Testis (tissue), 2 donors: Measurements from ENCODE around the gene SORT1.
"Not testable (repeated sequence)": the region's sequence is repeated elsewhere in the genome, so short reads cannot be mapped to it uniquely, and the experiment has no call there.

Experiments
- CTCF ChIP-seq, 3 experiments: fragments of 450-650 bp in 2 of 3; fragments of 200-600 bp in 1 of 3; sonication (generic) in 1 of 3; IDR thresholded peaks; one replicate each; pipeline ENCODE4 v1.5.1; 2016 to 2019; ENCODE audit warnings: antibody characterized with exemption in 3 of 3, mild to moderate bottlenecking in 2 of 3, moderate library complexity in 1 of 3
- POLR2A ChIP-seq: fragments of 450-650 bp; IDR thresholded peaks from one replicate; pipeline ENCODE4 v1.6.1; 2017; ENCODE audit warnings: antibody characterized with exemption, mild to moderate bottlenecking, moderate library complexity

- not testable (repeated sequence) for TF ChIP-seq CTCF (IDR thresholded peaks at IDR 0.05); POLR2A
Observed at GRCh38 chr1:109286762-109287161, 111.0 kb downstream of the SORT1 start.
